ENCODE measurements around the gene ZNF426. TPM values are rescaled to one million over a fixed set of nuclear protein-coding genes. Genes with fewer than 3 reads are reported as not detected.

ZNF426 gene
- total RNA-seq, 4 donors from 2014 or later = 6.5 to 29.9 (median 16.4) TPM

DNA sequence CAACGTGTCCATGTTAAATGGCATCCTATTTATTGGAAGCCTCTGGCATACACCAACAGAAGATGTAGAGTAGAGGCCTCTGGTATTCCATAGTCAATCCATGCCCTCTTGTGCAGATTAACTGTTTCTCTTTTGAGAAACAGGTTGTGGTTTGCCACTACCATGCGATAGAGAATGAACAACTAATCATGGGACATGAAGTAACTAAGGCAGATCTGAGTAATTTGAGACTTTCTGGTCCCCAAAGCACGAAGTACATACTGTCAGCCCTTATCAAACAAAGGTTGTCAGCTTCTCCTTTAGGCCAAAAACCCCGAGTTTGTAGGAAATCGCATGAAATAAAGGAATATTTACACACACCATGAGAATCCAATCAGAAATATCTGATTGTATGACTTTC lies 42.3 kb upstream of the ZNF426 start:
- WGBS, 2 donors (ENCODE audit: low coverage in 1 of 2) = 84 to 100% methylated on average over 3 to 5 of the region's 5 CpGs
- DNase-seq = no peak
- Histone ChIP-seq H3K4me3 (no peak overlapping the region), H3K4me1 (peaks cover 7 to 16% (median 9%) of the 10 kb centered on the region in 4 donors), H3K9me3 (peaks cover 34 to 46% of the 10 kb centered on the region in 2 donors), H3K27ac (no peak overlapping the region), H3K36me3 (peaks cover 0 to 29% (median 4%) of the 10 kb centered on the region in 4 donors), H3K27me3 (no peaks in the 10 kb centered on the region)
- in situ Hi-C loops (cut with MboI; ENCODE audit: low pct_ligation_motif_present in 1 of 4, low pct_unique_long_range_greater_than_20kb in 1 of 4, low sequenced_read_pairs in 3 of 4) = loop anchor here in 1 of 4 donors (25.0 kb wide), 1 partner anchor 443 kb away; the partner anchor contains the start of genes OR7G3 and ZNF317
- no peak for TF ChIP-seq POLR2A (IDR thresholded peaks at IDR 0.05)
- TF ChIP-seq POLR2AphosphoS5 (IDR thresholded peaks at IDR 0.05) = no peak
- no peak for TF ChIP-seq EP300 (IDR thresholded peaks at IDR 0.05; ENCODE audit: low read depth)
- TF ChIP-seq, protein P1, sequence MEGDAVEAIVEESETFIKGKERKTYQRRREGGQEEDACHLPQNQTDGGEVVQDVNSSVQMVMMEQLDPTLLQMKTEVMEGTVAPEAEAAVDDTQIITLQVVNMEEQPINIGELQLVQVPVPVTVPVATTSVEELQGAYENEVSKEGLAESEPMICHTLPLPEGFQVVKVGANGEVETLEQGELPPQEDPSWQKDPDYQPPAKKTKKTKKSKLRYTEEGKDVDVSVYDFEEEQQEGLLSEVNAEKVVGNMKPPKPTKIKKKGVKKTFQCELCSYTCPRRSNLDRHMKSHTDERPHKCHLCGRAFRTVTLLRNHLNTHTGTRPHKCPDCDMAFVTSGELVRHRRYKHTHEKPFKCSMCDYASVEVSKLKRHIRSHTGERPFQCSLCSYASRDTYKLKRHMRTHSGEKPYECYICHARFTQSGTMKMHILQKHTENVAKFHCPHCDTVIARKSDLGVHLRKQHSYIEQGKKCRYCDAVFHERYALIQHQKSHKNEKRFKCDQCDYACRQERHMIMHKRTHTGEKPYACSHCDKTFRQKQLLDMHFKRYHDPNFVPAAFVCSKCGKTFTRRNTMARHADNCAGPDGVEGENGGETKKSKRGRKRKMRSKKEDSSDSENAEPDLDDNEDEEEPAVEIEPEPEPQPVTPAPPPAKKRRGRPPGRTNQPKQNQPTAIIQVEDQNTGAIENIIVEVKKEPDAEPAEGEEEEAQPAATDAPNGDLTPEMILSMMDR (IDR thresholded peaks at IDR 0.05) = no peak
- intact Hi-C loops (cut with DNase I; ENCODE audit: low total_unique reads) = no loop called here

DNA sequence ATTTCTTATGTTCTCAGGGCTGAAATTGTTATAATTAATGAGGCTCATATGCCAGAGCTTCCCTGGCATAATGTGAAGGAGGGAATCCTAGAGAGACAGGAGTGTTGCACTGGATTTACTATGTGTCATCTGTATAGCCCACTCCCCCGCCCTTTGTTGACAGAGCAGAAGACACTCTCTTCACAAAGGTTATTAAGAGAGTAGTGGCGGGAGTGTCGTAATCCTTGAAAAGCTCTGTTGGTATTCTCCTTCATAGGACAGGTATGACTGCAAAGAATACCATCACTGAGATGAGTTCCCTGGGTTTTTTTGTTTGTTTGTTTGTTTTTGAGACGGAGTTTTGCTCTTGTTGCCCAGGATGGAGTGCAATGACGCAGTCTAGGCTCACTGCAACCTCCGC lies 31.8 kb upstream of the ZNF426 start:
- in situ Hi-C loops (cut with MboI; ENCODE audit: low pct_ligation_motif_present in 1 of 4, low pct_unique_long_range_greater_than_20kb in 1 of 4, low sequenced_read_pairs in 3 of 4) (no loop called here), intact Hi-C loops (cut with DNase I; ENCODE audit: low total_unique reads) (no loop called here)
- no peak for DNase-seq
- no peak overlapping the region for H3K27ac ChIP-seq
- peaks cover 91 to 99% of the 10 kb centered on the region in 2 donors for H3K9me3 ChIP-seq
- H3K27me3 ChIP-seq = no peaks in the 10 kb centered on the region
- 97% methylated on average over 4 to 6 of the region's 6 CpGs for WGBS, 2 donors (ENCODE audit: low coverage in 1 of 2)
- TF ChIP-seq POLR2AphosphoS5 (IDR thresholded peaks at IDR 0.05) (no peak), POLR2A (IDR thresholded peaks at IDR 0.05) (no peak), EP300 (IDR thresholded peaks at IDR 0.05; ENCODE audit: low read depth) (no peak)
- TF ChIP-seq, protein P1 (IDR thresholded peaks at IDR 0.05) = no peak
- no peak overlapping the region for H3K4me3 ChIP-seq
- peaks cover 12 to 86% (median 50%) of the 10 kb centered on the region in 4 donors for H3K36me3 ChIP-seq
- no peaks in the 10 kb centered on the region for H3K4me1 ChIP-seq

DNA sequence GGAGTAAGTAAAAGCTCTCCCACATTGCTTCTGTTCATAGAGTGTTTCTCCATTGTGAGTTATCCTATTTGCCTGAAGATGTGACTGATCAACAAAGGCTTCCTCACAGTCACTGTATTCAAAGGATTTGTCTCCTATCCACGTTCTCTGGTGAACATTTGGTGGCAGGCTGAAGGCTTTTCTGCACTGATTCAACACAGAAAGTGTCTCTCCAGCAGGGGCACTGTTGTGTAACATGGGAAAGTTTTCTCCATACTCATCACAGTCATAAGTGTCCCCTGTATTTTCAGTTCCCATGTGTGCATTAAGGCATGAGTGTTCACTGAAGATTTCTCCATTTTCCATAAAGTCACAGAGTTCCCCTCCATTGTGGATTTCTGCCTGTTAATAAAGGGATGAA lies 28.3 kb upstream of the ZNF426 start:
- Histone ChIP-seq H3K4me3 (no peak overlapping the region), H3K9me3 (peaks cover 97 to 100% of the 10 kb centered on the region in 2 donors), H3K4me1 (no peaks in the 10 kb centered on the region), H3K27me3 (no peaks in the 10 kb centered on the region), H3K36me3 (peaks cover 14 to 96% (median 52%) of the 10 kb centered on the region in 4 donors), H3K27ac (no peak overlapping the region)
- no peak for DNase-seq
- in situ Hi-C loops (cut with MboI; ENCODE audit: low pct_ligation_motif_present in 1 of 4, low pct_unique_long_range_greater_than_20kb in 1 of 4, low sequenced_read_pairs in 3 of 4) = no loop called here
- intact Hi-C loops (cut with DNase I; ENCODE audit: low total_unique reads) = no loop called here
- no peak for TF ChIP-seq POLR2A (IDR thresholded peaks at IDR 0.05)
- TF ChIP-seq, protein P1 (IDR thresholded peaks at IDR 0.05) = no peak
- TF ChIP-seq POLR2AphosphoS5 (IDR thresholded peaks at IDR 0.05) = no peak
- no peak for TF ChIP-seq EP300 (IDR thresholded peaks at IDR 0.05; ENCODE audit: low read depth)
- WGBS, 2 donors (ENCODE audit: low coverage in 1 of 2) = 100% methylated on average over 1 of the region's 1 CpG

DNA sequence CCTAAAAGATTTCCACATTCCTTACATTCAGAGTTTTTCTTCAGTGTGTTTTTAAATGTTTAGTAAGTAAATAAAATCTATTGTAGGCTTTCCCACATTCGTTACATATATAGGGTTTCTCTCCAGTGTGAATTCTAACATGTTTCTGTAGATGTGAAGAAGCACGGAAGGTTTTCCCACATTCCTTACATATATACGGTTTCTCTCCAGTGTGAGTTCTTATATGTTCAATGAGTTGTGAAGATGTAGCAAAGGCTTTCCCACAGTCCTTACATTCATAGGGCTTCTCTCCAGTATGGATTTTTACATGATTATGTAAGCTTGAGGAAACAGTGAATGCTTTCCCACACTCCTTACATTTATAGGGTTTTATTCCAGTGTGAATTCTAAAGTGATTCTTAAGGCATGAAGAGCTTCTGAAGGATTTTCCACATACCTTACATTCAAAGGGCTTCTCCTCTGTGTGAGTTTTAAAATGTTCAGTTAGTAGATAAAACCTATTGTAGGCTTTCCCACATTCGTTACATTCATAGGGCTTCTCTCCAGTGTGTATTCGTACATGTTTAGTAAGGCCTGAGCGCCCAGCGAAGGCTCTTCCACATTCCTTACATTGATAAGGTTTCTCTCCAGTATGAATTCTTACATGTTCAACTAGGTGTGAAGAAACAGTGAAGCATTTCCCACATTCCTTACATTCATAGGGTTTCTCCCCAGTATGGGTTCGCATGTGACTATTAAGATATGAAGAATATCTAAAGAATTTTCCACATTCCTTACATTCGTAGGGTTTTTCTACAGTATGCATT lies 27.7 kb upstream of the ZNF426 start:
- intact Hi-C loops (cut with DNase I; ENCODE audit: low total_unique reads) = no loop called here
- no peak overlapping the region for H3K27ac ChIP-seq
- no peak for DNase-seq
- 97 to 100% methylated on average over 9 of the region's 9 CpGs for WGBS, 2 donors (ENCODE audit: low coverage in 1 of 2)
- H3K4me1 ChIP-seq = no peaks in the 10 kb centered on the region
- TF ChIP-seq POLR2AphosphoS5 (IDR thresholded peaks at IDR 0.05) = no peak
- no peak for TF ChIP-seq POLR2A (IDR thresholded peaks at IDR 0.05)
- H3K36me3 ChIP-seq = peaks cover 14 to 96% (median 52%) of the 10 kb centered on the region in 4 donors
- H3K4me3 ChIP-seq = no peak overlapping the region
- peaks cover 97 to 100% of the 10 kb centered on the region in 2 donors for H3K9me3 ChIP-seq
- in situ Hi-C loops (cut with MboI; ENCODE audit: low pct_ligation_motif_present in 1 of 4, low pct_unique_long_range_greater_than_20kb in 1 of 4, low sequenced_read_pairs in 3 of 4) = no loop called here
- no peaks in the 10 kb centered on the region for H3K27me3 ChIP-seq
